ENCODE measurements around the gene FOLR3. TPM values are rescaled to one million over a fixed set of nuclear protein-coding genes. Genes with fewer than 3 reads are reported as not detected.

Gene FOLR3
- total RNA-seq, 4 donors from 2014 or later = not detected

GRCh38 chr11:72116019-72116755 lies 19.3 kb upstream of the FOLR3 start:
- no peak overlapping the region for H3K27ac ChIP-seq
- H3K4me1 ChIP-seq = peaks cover 16% of the 10 kb centered on the region
- no peaks in the 10 kb centered on the region for H3K36me3 ChIP-seq
- no peaks in the 10 kb centered on the region for H3K9me3 ChIP-seq
- no peak overlapping the region for H3K4me3 ChIP-seq
- TF ChIP-seq POLR2AphosphoS5 (IDR thresholded peaks at IDR 0.05) (no peak), CTCF (IDR thresholded peaks at IDR 0.05) (no peak), EP300 (IDR thresholded peaks at IDR 0.05) (no peak), POLR2A (IDR thresholded peaks at IDR 0.05) (no peak)
- WGBS = 93% methylated on average over 6 of the region's 6 CpGs
- no peaks in the 10 kb centered on the region for H3K27me3 ChIP-seq
- no peak for DNase-seq (ENCODE audit: low spot score in 2 of 2)

- no peaks in the 10 kb centered on the region for H3K27me3 ChIP-seq
- no peaks in the 10 kb centered on the region for H3K9me3 ChIP-seq
- H3K27ac ChIP-seq = no peak overlapping the region
- no peaks in the 10 kb centered on the region for H3K4me1 ChIP-seq
- no peak overlapping the region for H3K4me3 ChIP-seq
- 69% methylated on average over 6 of the region's 6 CpGs for WGBS
- no peak for DNase-seq (ENCODE audit: low spot score in 2 of 2)
- no peak for TF ChIP-seq POLR2AphosphoS5 (IDR thresholded peaks at IDR 0.05)
- no peak for TF ChIP-seq POLR2A (IDR thresholded peaks at IDR 0.05)
- TF ChIP-seq EP300 (IDR thresholded peaks at IDR 0.05) = no peak
- TF ChIP-seq CTCF (IDR thresholded peaks at IDR 0.05) = no peak
- H3K36me3 ChIP-seq = no peaks in the 10 kb centered on the region
These were observed 16.3 kb upstream of the FOLR3 start for GRCh38 chr11:72119198-72119597.

GRCh38 chr11:72120930-72121329 lies 14.6 kb upstream of the FOLR3 start:
- WGBS = 71% methylated on average over 2 of the region's 2 CpGs
- no peak for DNase-seq (ENCODE audit: low spot score in 2 of 2)
- no peaks in the 10 kb centered on the region for H3K4me1 ChIP-seq
- no peaks in the 10 kb centered on the region for H3K27me3 ChIP-seq
- no peaks in the 10 kb centered on the region for H3K36me3 ChIP-seq
- no peak overlapping the region for H3K4me3 ChIP-seq
- TF ChIP-seq POLR2A (IDR thresholded peaks at IDR 0.05) = no peak
- no peak for TF ChIP-seq CTCF (IDR thresholded peaks at IDR 0.05)
- TF ChIP-seq EP300 (IDR thresholded peaks at IDR 0.05) = no peak
- TF ChIP-seq POLR2AphosphoS5 (IDR thresholded peaks at IDR 0.05) = no peak
- no peak overlapping the region for H3K27ac ChIP-seq
- no peaks in the 10 kb centered on the region for H3K9me3 ChIP-seq

GRCh38 chr11:72122607-72123006 lies 12.9 kb upstream of the FOLR3 start:
- no peaks in the 10 kb centered on the region for H3K27me3 ChIP-seq
- 73% methylated on average over 1 of the region's 1 CpG for WGBS
- no peaks in the 10 kb centered on the region for H3K9me3 ChIP-seq

More at GRCh38 chr11:72122607-72123006, 12.9 kb upstream of the FOLR3 start:
- no peak for DNase-seq (ENCODE audit: low spot score in 2 of 2)
- H3K27ac ChIP-seq = no peak overlapping the region
- TF ChIP-seq EP300 (IDR thresholded peaks at IDR 0.05) = no peak
- TF ChIP-seq POLR2AphosphoS5 (IDR thresholded peaks at IDR 0.05) = no peak
- no peak for TF ChIP-seq POLR2A (IDR thresholded peaks at IDR 0.05)
- TF ChIP-seq CTCF (IDR thresholded peaks at IDR 0.05) = no peak
- H3K4me3 ChIP-seq = no peak overlapping the region
- no peaks in the 10 kb centered on the region for H3K4me1 ChIP-seq
- H3K36me3 ChIP-seq = no peaks in the 10 kb centered on the region
